ENCODE results near the gene UPK3A.
A peak's percentile ranks its signal among the peaks of the same experiment; 100 is the strongest.
"Not testable (repeated sequence)": the region's sequence is repeated elsewhere in the genome, so short reads cannot be mapped to it uniquely, and the experiment has no call there.

UPK3A gene

DNA sequence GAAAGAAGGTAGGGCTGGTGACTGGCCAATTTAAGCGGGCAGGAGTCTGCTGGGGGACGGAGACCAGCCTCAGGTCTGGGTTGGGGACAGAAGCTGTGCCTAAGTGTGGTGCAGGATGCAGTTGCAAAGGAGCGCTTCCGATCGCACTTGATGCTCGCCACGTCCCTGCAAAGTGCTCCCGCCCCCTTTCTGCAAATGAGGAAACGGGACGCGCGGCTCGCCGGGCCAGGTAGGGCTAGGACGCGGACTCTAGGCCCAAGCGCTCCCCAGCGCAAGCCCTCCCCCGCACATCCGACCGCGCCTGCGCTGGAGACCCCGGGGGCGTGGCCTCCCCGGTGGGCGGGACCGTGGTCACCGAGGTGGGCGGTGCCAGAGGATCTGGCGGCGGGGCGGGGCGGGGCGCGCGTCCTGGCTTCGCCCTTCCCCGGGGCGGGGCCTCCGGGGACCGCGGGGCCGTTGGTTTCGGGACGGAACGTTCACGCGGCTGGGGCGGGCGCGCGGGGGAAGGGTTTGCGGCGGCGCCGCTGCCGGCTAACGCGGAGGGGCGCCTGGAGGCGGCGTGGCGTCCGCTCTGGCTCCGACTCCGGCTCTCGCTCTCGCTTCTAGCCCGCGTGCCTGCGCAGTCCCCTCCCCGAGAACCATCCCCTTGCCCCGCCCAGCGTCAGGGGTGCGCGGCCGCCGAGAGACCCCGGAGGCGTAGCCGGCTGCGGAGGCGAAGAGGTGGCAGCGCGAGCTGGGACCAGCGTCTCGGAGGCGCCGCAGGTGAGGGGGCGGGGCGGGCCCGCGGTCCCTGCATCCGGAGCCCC lies 24.9 kb downstream of the UPK3A start, which contains the start of gene FAM118A:
TSS of gene FAM118A (plus strand) at position 513 of the 806 bp plus-strand sequence. CDS start 12,446 bp downstream, outside the sequence.
- DNase-seq (ENCODE audit: low read depth): peak; percentile 100

DNA sequence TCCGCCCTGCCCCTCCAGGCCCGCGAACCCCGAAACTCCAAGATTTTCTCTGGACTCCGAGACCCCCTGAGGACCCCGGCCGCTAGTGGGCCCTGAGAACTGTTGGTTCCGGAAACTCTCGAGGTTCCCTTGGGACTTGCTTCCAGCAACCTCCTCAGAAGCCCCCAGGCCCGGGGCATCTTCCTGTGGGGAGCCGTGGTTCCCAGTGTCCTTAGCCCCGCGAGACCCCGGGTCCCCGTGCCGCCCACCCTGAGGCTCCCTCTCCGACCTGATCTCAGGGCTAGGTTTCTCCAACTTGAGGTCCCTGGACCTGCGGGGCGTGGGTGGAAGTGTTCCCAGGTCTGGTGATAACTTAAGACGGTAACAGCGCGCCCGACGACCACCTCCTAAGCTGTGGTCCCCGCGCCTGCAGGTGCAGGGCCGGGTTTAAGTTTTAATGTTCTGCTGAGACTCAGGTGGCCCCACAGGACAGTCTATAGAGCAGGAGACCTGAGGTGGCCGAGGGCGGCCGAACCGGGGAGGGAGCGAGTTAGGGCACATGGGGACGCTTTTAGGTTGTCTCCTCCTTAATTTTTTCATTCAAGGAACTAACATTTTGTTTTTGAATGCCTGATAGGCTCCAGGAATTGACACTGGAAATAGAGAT lies 25.7 kb downstream of the UPK3A start:
- DNase-seq (ENCODE audit: low read depth): no peak

DNA sequence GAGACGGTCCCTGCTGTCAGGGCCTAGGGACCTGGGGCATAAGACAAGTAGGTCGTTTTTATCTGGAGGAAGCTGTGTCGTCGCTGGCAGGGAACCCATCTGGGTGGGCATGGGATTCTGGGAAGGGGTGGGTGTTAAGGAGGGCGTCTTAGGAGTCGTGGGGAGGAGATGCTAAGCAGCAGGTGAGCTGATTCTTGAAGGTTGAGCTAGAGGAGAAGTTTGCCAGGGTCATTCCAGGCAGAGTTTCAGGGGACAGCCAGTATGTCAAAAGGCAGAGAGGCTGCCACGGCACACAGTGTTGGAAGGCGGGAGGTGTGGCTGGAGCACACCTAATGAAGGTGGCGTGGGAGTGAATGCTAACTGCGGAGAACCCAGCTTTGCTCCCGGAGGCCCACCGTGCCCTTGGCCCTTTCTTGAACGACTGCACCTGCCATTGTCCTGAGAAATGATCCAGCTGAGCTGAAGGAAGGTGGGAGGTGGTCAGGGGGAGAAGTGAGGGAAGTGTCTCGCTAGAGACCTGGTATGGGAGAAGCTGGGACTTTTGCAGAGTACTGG lies 26.3 kb downstream of the UPK3A start:
- no peak for DNase-seq (ENCODE audit: low read depth)

DNA sequence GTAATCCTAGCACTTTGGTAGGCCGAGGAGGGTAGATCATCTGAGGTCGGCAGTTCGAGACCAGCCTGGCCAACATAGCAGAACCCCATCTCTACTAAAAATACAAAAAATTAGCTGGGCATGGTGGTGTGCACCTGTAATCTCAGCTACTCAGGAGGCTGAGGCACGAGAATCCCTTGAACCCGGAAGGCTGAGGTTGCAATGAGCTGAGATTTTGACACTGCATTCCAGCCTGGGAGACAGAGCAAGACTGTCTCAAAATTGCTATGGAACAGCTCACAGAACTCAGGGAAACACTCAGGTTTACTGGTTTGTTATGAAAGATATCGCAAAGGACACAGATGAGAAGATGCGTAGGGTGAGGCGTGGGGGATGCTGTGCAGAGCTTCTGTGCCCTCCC lies 27.7 kb downstream of the UPK3A start:
- DNase-seq (ENCODE audit: low read depth): no peak

DNA sequence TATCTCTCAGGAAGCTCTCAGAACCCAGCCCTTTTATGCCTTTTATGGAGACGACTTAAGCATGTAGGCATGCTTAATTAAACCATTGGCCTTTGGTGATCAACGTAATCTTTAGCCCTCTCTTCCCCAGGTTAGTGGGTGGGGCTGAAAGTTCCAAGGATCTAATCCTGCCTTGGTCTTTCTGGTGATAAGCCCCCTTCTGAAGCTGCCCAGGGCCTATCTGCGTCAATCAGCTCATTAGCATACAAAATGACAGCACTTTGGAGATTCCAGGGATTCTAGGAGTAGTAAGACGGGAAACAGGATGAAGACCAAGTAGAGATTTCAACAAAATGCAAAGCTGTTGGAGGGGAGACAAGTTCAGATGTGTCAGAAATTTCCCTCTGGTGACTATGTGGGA lies 28.1 kb downstream of the UPK3A start:
- no peak for DNase-seq (ENCODE audit: low read depth)

DNA sequence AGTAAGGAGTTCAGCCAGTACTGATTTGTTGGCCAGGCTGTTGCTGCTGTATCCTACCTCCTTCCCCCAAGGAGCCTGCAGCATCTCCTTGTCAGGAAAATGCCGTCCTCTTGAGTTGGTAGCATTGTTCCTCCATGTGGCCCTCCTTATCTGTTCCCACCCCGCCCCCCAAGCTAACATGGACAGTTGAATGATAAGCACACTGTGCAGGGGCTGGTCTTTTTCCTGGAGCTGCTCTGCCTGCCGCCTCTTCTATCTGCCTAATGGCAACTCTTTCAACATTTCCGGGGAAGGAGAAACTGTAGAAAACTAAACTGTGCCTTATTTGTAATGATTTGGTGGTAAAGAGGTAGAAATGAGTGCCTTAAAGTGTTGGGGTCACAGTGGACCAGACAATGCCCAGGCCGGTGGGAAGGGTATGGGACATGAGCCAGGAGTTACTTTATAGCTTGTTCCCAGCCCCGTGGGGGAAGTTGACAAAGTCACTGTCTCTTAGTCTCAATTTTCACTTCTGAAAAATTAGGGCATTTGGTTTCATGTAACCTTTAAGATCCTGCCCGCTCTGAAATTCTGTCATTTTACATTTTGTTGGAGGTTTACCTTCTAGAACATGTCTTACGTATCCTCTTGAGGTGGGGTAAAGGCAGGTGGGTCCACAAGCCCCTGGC lies 29.4 kb downstream of the UPK3A start:
- no peak for DNase-seq (ENCODE audit: low read depth)

DNA sequence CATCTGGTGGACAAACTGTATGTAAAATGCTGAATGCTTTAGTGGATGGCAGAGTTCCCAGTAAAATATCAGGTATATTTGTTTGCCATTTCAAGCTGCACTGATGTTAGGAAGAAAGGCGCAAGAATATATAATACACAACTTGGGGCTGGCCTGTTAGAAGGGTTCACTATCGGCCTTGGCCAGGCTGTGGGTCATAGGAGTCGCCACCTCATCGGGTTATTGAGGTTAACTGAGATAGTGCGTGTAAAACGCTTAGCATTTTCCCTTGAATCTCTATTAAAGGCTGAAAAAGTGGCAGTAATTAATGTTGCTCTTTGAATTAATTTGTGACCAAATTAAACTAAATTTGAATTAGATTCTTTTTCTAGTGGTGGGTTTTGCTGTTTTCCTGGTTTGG lies 30.0 kb downstream of the UPK3A start:
- no peak for DNase-seq (ENCODE audit: low read depth)

DNA sequence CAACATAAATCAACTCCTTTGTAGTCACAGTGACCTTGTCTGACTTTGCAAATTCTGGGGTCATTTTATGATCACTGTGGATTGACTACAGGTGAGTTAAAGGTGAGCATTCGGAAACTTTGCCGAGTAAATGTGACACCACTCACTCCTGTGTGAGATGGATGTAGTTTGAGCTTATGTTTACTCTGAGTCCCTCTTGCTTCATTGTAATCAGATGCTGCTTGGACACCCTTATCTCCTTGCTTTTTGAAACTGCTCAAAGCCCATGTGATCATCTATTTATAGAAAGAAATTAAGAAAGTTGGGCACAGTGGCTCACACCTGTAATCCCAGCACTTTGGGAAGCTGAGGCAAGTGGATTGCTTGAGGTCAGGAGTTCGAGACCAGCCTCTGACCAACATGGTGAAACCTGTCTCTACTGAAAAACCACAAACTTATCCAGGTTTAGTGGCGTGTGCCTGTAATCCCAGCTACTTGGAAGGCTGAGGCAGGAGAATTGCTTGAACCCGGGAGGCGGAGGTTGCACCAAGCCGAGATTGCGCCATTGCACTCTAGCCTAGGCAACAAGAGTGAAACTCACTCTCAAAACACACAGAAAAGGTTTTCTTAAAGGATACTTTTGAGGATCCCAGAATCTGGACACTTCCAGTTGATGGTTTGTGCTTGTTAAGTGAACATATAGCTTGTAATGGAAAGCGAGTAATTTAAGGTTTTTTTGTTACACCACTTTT lies 32.2 kb downstream of the UPK3A start:
- no peak for DNase-seq (ENCODE audit: low read depth)

DNA sequence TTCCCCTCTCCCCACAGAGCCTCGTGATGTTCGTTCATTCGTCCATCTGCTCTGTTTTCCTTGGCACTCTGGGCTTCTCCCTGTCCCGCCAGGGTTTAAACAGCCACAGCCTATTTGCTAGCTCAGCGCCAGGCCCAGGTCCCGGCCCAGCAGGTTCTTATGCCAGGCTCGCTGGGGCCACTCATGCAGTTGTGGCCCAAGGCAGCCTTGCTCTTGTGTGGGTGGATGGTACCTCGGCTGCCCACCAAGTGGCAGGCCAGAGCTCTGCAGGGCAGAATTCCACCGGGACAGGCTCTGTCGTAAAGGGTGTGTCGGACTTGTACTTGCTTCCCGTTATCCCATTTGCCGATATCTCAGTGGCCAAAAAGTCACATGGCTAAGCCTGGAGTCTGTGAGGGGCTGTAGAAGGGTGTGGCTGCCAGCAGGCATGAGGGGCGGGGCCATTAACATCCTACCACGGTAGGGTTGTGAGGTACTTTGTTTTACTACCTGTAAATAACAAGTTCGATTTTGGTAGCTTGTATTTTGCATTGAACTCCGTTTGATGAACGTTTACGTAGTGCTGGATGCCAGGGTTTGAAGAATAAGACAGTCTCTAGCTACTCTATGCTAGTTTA lies 32.9 kb downstream of the UPK3A start:
- DNase-seq (ENCODE audit: low read depth): no peak

DNA sequence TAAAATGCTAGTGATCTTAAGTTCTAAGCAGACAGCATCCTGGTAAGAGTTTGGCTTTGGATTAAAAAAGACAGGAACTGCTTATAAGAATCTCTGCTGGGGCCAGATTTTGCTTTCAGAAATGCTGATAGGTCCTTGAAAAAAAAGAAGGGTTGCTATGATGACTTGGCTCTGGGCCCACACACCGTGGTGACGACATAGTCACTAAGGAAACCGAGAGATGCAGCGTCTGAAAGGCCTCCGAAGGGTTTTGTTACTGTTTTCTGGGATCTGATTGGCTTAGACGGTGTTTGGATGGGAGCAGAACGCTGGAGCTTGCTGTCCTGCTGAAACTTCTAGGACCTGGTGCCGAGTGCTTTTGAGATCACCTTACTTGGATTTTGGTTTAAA lies 33.4 kb downstream of the UPK3A start:
- peak; percentile 51 for DNase-seq (ENCODE audit: low read depth)

DNA sequence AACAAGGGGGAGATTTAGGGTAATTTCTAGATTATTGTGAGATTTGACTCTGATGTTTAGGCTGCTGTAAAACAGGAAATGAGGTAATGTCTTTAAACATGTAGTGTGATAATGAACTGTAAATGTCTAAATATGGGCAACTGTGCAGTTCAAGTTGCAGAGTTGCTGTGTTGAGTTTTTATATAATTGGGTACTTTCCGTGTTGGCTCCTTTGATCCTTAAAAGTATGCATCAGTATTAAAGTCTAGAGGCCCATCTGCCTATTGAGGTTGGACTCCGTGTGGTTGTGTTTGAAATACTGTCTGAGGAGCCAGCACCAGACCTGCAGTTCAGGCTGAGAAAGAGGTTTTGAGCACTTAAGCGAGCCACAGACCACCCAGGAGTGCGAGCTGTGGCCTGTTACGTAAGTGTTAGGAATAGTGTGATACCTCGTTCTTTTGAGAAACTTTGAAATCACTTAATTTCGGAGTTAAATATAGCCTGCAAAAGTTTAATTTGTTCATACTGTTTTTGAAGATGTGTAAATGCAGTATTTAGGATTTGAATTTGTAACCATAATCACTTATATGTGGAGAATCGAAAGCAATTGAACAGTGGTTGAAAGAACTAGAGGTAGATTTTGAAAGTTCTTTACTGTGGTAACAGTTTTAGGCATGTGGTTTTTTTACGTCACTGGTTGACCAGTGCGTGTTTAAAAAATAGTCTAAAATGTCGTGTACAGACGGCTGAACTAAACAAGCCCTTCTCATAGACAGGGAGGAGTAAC lies 34.0 kb downstream of the UPK3A start:
- DNase-seq (ENCODE audit: low read depth): no peak

DNA sequence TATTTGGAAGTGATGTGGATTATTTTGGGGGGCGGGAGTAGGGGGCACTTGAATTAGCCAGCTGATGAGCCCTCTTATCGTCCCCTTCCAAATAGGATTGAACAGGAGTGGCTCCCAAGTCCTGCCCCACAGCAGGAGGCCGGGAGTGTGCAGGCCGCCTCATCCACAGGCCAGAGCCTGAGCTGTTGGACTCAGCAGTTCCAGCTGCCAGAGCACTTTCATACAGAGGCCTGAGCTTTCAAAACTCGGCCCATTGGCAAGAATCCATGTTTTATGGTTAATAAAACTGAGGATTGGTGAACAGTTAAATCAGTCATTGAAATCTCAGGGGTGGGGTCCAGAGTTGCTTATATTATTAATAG lies 34.6 kb downstream of the UPK3A start:
- DNase-seq (ENCODE audit: low read depth): no peak

DNA sequence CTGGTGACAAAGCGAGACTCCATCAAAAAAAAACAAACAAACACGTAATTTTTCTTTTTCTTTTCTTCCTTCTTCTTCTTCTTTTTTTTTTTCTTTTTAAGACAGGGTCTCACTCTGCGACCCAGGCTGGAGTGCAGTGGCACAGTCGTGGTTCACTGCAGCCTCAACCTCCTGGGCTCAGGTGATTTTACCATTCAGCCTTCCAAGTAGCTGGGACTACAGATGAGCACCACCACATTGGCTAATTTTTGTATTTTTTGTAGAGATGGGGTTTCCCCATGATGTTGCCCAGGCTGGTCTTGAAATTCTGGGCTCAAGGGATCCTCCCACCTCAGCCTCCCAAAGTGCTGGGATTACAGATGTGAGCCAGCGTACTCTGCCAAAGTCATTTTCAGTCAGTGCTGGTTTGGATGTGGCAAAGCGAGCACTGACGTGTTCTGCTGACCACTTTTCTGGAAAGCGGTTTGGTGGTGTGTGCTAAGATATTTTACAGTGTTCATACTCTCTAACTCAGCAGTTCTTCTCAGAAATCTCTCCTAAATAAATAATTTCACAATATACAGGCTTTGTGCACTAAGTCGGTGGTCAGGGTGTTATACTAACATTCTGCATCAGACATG lies 35.7 kb downstream of the UPK3A start:
- no peak for DNase-seq (ENCODE audit: low read depth)

DNA sequence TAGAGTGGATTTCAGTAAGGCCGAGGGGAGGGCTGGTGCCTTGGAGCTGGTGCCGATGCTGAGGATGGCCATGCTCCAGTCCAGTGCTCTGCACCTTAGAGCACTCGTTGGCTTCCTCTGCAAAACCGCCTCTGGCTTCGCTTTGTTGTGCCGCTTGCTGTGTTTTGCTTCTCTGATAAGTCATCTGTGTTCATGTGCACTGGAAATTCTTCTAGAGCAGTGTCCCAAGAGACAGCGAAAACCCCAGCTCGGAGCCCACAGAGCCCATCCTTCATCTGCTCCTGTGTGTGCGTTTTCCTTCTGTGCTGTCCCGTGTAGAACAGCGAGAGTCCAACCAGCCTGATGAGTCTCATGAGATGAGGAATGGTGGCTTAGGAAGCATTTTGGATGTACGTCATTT lies 37.1 kb downstream of the UPK3A start:
- DNase-seq (ENCODE audit: low read depth): no peak

DNA sequence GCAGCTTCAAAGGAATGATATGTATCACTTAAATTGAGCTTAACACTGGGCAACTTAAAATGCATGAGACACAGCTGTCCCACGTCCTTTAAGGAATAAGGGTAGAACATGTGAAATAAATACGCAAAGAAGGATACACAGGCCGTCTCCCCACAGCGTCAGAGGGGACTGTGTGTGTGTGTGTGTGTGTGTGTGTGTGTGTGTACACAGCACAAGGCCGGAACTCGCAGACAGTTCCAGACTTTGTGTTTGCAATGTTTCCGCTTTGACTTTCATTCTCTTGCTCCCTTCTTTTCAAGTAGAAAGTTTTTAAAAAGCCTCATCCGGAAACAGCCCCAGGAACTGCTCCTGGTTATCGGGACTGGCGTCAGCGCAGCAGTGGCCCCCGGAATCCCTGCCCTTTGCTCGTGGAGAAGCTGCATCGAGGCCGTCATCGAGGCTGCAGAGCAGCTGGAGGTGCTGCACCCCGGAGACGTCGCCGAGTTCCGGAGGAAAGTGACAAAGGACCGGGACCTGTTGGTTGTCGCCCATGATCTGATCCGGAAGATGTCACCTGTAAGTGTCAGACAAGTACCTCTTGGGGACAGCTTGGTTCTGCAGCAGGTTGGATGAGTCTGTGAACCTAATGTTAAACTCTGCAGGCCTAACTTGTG lies 38.2 kb downstream of the UPK3A start:
- no peak for DNase-seq (ENCODE audit: low read depth)

DNA sequence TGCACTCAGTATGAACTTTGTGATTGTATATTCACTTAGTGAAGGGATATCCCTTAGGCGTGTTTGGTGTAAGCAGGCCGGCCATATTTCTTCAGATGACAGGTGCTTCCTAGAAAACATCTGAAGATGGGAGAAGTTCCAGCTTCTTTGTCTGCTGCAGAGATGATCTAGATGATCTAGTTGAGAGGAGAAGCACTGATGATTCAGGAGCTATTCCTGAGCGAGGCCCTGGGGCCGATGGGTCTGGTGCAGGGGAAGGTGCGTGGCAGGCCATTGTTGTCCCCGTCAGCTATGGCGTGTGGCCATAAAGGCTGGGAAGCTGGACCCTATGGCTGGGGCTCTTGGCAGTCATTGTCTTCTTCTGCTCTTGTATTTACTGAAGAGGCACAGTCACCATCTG lies 38.9 kb downstream of the UPK3A start:
- DNase-seq (ENCODE audit: low read depth): no peak

DNA sequence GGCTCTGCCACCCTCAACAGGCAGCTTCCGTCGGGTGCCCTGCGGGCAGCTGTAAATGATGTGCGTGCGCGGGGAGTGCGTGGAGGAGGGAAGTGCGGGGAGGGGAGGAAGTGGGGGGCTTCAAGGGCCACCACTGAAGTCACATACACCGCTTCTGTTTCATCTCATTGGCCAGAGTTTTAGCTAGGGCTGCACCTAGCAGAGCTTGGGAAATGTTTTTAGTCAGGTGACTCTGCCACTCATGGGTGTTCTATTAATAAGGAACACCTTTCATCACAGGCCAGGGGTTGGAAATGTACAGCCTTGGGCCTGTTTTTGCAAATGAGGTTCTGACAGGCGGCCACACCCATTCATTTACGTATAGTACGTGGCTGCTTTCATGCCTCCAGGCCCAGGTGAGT lies 39.6 kb downstream of the UPK3A start:
- DNase-seq (ENCODE audit: low read depth): no peak

DNA sequence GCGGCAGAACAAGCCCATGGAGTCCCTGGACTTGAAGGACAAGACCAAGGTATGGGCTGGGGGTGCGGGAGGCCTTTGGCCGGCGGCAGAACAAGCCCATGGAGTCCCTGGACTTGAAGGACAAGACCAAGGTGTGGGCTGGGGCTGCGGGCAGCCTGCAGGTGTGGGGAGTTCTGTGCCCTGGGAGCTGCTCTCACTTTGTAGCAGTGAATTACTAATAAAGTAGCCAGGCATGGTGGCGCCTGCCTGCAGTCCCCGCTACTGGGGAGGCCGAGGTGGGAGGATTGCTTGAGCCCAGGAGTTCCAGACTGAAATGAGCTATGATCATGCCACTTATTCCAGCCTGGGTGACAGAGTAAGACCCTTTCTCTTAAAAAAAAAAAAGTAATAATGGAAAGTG lies 43.5 kb downstream of the UPK3A start:
- DNase-seq (ENCODE audit: low read depth): not testable (repeated sequence)

DNA sequence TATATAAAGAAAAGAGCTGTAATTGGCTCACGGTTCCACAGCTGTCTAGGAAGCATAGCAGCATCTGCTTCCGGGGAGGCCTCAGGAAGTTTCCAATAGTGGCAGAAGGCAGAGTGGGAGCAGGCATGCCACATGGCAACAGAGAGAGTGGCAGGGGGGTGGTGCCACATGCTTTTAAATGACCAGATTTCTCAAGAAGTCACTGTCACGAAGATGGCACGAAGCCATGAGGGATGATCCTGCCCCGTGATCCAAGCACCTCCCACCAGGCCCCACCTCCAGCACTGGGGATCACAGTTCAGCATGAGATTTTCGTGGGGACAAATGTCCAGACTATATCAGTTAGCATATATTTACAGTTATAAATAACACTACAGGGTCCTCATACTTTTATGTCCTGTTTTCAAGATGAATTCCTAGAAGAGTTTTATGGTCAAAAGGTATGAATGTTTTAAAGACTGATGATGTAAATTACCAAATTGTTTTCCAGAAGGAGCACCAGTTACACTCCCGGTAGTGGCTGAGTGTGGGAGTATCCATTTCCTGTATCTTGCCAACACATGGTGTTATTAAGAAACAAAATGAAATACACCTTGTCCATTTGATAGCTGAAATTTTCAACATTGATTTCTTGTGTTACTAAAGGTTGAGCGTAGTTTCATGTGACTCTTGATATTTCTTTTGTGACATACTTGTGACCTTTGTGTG lies 44.2 kb downstream of the UPK3A start:
- DNase-seq (ENCODE audit: low read depth): no peak
